Neural cell (in vitro differentiated cells): ENCODE results near the gene DCAF15.

Experiments
- POLR2AphosphoS5 ChIP-seq: IDR thresholded peaks from 2 replicates; pipeline ENCODE4 v1.6.1; 2012
- REST ChIP-seq: IDR thresholded peaks from 2 replicates; pipeline ENCODE4 v1.6.1; 2012; ENCODE audit warnings: borderline replicate concordance
- SMC3 ChIP-seq: fragments of 450-650 bp; conservative IDR thresholded peaks from 2 replicates; pipeline ENCODE4 v1.6.1; 2014; ENCODE audit warnings: antibody characterized with exemption, mild to moderate bottlenecking, moderate library complexity; ENCODE audit not compliant: poor library complexity
- TF ChIP-seq, protein P1 (sequence below): fragments of 450-650 bp; IDR thresholded peaks from 2 replicates; pipeline ENCODE4 v1.5.1; 2014; ENCODE audit warnings: antibody characterized with exemption, mild to moderate bottlenecking, moderate library complexity; ENCODE audit not compliant: poor library complexity, severe bottlenecking

GRCh38 chr19:13979686-13980085, 27.4 kb downstream of the DCAF15 start:
- TF ChIP-seq REST = no peak
- TF ChIP-seq, protein P1, sequence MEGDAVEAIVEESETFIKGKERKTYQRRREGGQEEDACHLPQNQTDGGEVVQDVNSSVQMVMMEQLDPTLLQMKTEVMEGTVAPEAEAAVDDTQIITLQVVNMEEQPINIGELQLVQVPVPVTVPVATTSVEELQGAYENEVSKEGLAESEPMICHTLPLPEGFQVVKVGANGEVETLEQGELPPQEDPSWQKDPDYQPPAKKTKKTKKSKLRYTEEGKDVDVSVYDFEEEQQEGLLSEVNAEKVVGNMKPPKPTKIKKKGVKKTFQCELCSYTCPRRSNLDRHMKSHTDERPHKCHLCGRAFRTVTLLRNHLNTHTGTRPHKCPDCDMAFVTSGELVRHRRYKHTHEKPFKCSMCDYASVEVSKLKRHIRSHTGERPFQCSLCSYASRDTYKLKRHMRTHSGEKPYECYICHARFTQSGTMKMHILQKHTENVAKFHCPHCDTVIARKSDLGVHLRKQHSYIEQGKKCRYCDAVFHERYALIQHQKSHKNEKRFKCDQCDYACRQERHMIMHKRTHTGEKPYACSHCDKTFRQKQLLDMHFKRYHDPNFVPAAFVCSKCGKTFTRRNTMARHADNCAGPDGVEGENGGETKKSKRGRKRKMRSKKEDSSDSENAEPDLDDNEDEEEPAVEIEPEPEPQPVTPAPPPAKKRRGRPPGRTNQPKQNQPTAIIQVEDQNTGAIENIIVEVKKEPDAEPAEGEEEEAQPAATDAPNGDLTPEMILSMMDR = no peak
- TF ChIP-seq POLR2AphosphoS5 = no peak
- no peak for TF ChIP-seq SMC3
